SJSA1 (cell line): ENCODE data around the gene SLC23A2. TPM values are rescaled to one million over a fixed set of nuclear protein-coding genes. Genes with fewer than 3 reads are reported as not detected.
"Not testable (repeated sequence)": the region's sequence is repeated elsewhere in the genome, so short reads cannot be mapped to it uniquely, and the experiment has no call there.

ENCODE experiments used
- DNase-seq, 2 experiments: peaks; one replicate each; pipeline ENCODE4 v3.0.0-alpha.2; 2015 to 2020; ENCODE audit warnings: low spot score in 2 of 2, low read depth in 1 of 2
- H3K27ac ChIP-seq: fragments of 250-450 bp; sonication (Bioruptor Pico); 2 replicates; pipeline ENCODE4 v1.5.1; 2020; ENCODE audit warnings: mild to moderate bottlenecking, moderate library complexity
- H3K27me3 ChIP-seq: fragments of 250-450 bp; sonication (Bioruptor Pico); replicated peaks from 2 replicates; pipeline ENCODE4 v1.5.1; 2020; ENCODE audit warnings: mild to moderate bottlenecking, moderate library complexity
- H3K36me3 ChIP-seq: fragments of 250-450 bp; sonication (Bioruptor Pico); 2 replicates; pipeline ENCODE4 v1.5.1; 2020; ENCODE audit warnings: mild to moderate bottlenecking
- H3K4me1 ChIP-seq: fragments of 250-450 bp; sonication (Bioruptor Pico); replicated peaks from 2 replicates; pipeline ENCODE4 v1.6.1; 2021; ENCODE audit warnings: mild to moderate bottlenecking
- H3K4me3 ChIP-seq: fragments of 250-450 bp; sonication (Bioruptor Pico); 2 replicates; pipeline ENCODE4 v1.5.1; 2020; ENCODE audit warnings: mild to moderate bottlenecking
- H3K9me3 ChIP-seq: fragments of 250-450 bp; sonication (Bioruptor Pico); replicated peaks from 2 replicates; pipeline ENCODE4 v1.5.1; 2020; ENCODE audit warnings: mild to moderate bottlenecking
- total RNA-seq: library from RNA; depleted of rRNA; stranded (reverse); fragments of >200 nt; shearing (Covaris generic); gene quantifications from 2 replicates; pipeline ENCODE4 v1.2.3, GENCODE V29; 2014

Gene SLC23A2
- total RNA-seq, 1 experiment from 2014 or later = 10.4 TPM

DNA sequence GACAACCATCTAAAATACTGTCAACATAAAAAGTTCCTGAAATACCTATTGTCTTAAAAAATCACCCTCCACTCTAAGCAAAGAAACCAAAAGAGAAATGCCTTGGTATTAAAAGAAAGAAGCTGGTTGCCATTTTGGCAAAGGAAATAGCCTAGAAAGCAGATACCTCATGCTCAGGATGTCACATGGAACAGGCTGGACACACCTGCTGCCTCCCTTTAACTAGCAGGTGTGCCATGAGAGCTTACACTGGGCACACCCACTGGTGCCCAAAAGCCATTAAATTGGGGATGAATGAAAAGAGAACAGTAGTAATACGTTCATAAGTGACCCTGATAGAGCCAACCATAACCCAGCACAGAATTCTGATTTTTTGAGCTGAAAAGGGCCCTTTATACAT lies 1.5 kb downstream of the SLC23A2 start:
- H3K4me1 ChIP-seq = peaks cover 13% of the 10 kb centered on the region
- no peak overlapping the region for H3K27ac ChIP-seq
- no peak overlapping the region for H3K4me3 ChIP-seq
- no peaks in the 10 kb centered on the region for H3K9me3 ChIP-seq
- H3K36me3 ChIP-seq = peaks cover 4% of the 10 kb centered on the region; the same call in 1 of the 2 replicates
- no peaks in the 10 kb centered on the region for H3K27me3 ChIP-seq
- no peak for DNase-seq

GRCh38 chr20:4998160-4998651 lies 3.1 kb downstream of the SLC23A2 start:
- Histone ChIP-seq H3K27me3 (no peaks in the 10 kb centered on the region), H3K36me3 (peaks cover 4% of the 10 kb centered on the region; the same call in 1 of the 2 replicates), H3K4me1 (peaks cover 13% of the 10 kb centered on the region), H3K4me3 (no peak overlapping the region), H3K27ac (no peak overlapping the region), H3K9me3 (no peaks in the 10 kb centered on the region)
- no peak for DNase-seq

- Histone ChIP-seq H3K9me3 (no peaks in the 10 kb centered on the region), H3K4me3 (no peak overlapping the region), H3K4me1 (peaks cover 13% of the 10 kb centered on the region), H3K36me3 (peaks cover 4% of the 10 kb centered on the region; the same call in 1 of the 2 replicates), H3K27ac (no peak overlapping the region), H3K27me3 (no peaks in the 10 kb centered on the region)
- DNase-seq = no peak
These were observed 4.1 kb downstream of the SLC23A2 start for GRCh38 chr20:4997222-4997621.

GRCh38 chr20:4989570-4989969 lies 11.7 kb downstream of the SLC23A2 start:
- H3K27me3 ChIP-seq = no peaks in the 10 kb centered on the region
- H3K27ac ChIP-seq = no peak overlapping the region
- no peaks in the 10 kb centered on the region for H3K9me3 ChIP-seq
- DNase-seq = no peak
- no peaks in the 10 kb centered on the region for H3K36me3 ChIP-seq
- H3K4me3 ChIP-seq = no peak overlapping the region
- no peaks in the 10 kb centered on the region for H3K4me1 ChIP-seq

GRCh38 chr20:4987130-4987529 lies 14.2 kb downstream of the SLC23A2 start:
- H3K4me1 ChIP-seq = no peaks in the 10 kb centered on the region
- no peak overlapping the region for H3K4me3 ChIP-seq
- DNase-seq = no peak
- H3K36me3 ChIP-seq = no peaks in the 10 kb centered on the region
- no peaks in the 10 kb centered on the region for H3K27me3 ChIP-seq
- no peaks in the 10 kb centered on the region for H3K9me3 ChIP-seq
- H3K27ac ChIP-seq = no peak overlapping the region

- H3K4me3 ChIP-seq = no peak overlapping the region
- no peak for DNase-seq
- no peaks in the 10 kb centered on the region for H3K9me3 ChIP-seq
- no peaks in the 10 kb centered on the region for H3K27me3 ChIP-seq
- H3K27ac ChIP-seq = no peak overlapping the region
- no peaks in the 10 kb centered on the region for H3K4me1 ChIP-seq
- H3K36me3 ChIP-seq = no peaks in the 10 kb centered on the region
These were observed 15.7 kb downstream of the SLC23A2 start for GRCh38 chr20:4985658-4986057.

GRCh38 chr20:4982281-4982680 lies 19.0 kb downstream of the SLC23A2 start:
- DNase-seq = no peak
- no peak overlapping the region for H3K27ac ChIP-seq
- H3K9me3 ChIP-seq = no peaks in the 10 kb centered on the region
- H3K4me1 ChIP-seq = no peaks in the 10 kb centered on the region
- H3K27me3 ChIP-seq = no peaks in the 10 kb centered on the region
- no peaks in the 10 kb centered on the region for H3K36me3 ChIP-seq
- no peak overlapping the region for H3K4me3 ChIP-seq

DNA sequence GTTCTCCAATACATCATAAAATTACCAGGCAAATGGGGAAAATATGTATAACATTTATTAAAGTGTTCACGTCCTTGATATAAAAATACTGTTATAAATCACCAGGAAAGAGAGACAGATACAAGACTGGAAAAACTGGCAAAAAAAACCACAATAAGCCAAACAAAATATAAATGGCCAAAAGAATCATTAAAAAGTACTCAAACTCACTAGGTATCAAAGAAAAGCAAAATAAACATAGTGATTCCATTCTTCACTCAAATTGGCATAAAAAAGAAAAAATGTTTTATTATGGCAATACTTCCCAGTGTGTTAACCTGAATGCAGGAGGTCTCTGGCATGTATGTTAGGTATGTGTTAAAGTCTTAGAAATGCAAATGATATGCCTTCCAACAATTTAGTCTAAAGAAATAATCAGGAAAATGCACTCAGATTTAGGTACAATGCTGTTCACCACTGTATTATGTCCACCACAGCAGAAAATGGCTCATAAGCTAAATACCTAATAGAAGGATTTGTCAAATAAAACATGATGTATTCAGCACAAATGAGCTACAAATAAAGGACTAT lies 21.4 kb downstream of the SLC23A2 start:
- H3K4me1 ChIP-seq = no peaks in the 10 kb centered on the region
- DNase-seq = no peak

DNA sequence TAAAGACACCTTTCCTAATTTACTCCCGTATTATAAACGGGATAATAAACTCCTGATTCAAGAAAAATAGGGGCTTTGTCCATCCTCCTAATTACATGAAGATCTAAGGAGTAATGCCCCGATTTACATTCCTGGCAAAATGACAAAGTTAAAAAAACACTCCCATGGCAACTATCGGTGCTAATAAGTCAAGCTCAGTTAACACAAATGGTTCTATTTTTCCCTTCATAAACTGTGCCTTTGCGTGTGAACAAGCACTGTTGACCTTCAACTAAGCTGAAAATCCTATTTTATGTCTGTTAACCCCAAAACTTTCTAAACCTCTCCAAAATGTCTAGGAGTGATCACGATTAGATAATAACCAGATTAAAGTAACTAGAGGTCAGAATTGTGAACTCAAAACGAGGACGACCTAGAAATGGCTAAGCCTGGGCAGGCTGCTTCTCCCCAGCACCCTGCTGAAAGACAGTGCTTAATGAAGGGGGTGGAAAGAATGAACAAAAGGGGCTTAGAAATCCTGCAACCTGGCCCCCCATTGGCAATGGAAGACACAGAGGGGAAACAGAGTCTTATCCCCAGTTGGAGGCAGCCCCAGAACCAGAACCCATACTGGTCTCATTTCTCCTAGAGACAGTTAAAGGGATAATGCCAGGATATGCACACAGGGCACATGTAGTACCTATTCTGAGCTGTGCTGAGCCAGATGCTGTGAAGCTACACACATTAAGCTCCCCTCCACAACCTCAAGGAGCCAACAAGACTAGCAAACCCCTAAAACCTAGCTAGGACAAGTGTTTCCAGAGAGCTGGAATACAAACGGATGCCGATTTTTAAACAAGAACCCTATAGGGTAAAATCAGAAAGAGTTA lies 23.0 kb downstream of the SLC23A2 start:
- H3K9me3 ChIP-seq = no peaks in the 10 kb centered on the region
- no peaks in the 10 kb centered on the region for H3K27me3 ChIP-seq
- DNase-seq = no peak
- no peaks in the 10 kb centered on the region for H3K36me3 ChIP-seq
- no peak overlapping the region for H3K27ac ChIP-seq
- peaks cover 9% of the 10 kb centered on the region for H3K4me1 ChIP-seq
- no peak overlapping the region for H3K4me3 ChIP-seq

More for the DNA sequence above, 21.4 kb downstream of the SLC23A2 start:
- Histone ChIP-seq H3K4me3 (no peak overlapping the region), H3K27ac (no peak overlapping the region), H3K36me3 (no peaks in the 10 kb centered on the region), H3K27me3 (no peaks in the 10 kb centered on the region), H3K9me3 (no peaks in the 10 kb centered on the region)

DNA sequence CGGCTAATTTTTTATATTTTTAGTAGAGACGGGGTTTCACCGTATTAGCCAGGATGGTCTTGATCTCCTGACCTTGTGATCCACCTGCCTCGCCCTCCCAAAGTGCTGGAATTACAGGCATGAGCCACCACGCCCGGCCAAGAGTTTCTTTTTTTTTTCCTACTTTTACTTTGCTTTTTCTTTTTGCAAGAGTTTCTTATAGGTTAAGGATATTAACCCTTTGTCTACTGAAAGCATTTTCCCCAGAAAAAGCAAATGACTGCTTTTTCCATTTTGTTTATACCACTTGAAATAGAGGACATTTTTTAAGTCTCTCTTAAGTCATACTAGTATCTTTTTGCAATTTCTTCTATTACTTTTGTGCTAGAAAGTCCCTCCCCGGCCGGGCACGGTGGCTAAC lies 25.3 kb downstream of the SLC23A2 start:
- DNase-seq, H3K9me3 ChIP-seq, H3K36me3 ChIP-seq, H3K27me3 ChIP-seq, H3K27ac ChIP-seq, H3K4me3 ChIP-seq: not testable (repeated sequence)
- peaks cover 16% of the 10 kb centered on the region for H3K4me1 ChIP-seq

GRCh38 chr20:4973330-4974097 lies 27.8 kb downstream of the SLC23A2 start:
- Histone ChIP-seq H3K4me1 (peaks cover 16% of the 10 kb centered on the region), H3K36me3 (peaks cover 5% of the 10 kb centered on the region), H3K27me3 (no peaks in the 10 kb centered on the region), H3K27ac (peak overlapping the region; percentile 42), H3K4me3 (peak overlapping the region; percentile 23), H3K9me3 (no peaks in the 10 kb centered on the region)
- DNase-seq = peak; percentile 68 to 72

GRCh38 chr20:4972506-4973251 lies 28.6 kb downstream of the SLC23A2 start:
- peak overlapping the region; percentile 23; the same call in 1 of the 2 replicates for H3K4me3 ChIP-seq
- H3K4me1 ChIP-seq = peaks cover 16% of the 10 kb centered on the region
- H3K9me3 ChIP-seq = no peaks in the 10 kb centered on the region
- H3K27me3 ChIP-seq = no peaks in the 10 kb centered on the region
- DNase-seq = peak in 1 of 2 experiments; percentile 9
- H3K27ac ChIP-seq = peak overlapping the region; percentile 42
- peaks cover 5% of the 10 kb centered on the region for H3K36me3 ChIP-seq

GRCh38 chr20:4971064-4971463 lies 30.2 kb downstream of the SLC23A2 start:
- peaks cover 5% of the 10 kb centered on the region for H3K36me3 ChIP-seq
- H3K27me3 ChIP-seq = no peaks in the 10 kb centered on the region
- peaks cover 16% of the 10 kb centered on the region for H3K4me1 ChIP-seq

More at GRCh38 chr20:4971064-4971463, 30.2 kb downstream of the SLC23A2 start:
- Histone ChIP-seq H3K9me3 (no peaks in the 10 kb centered on the region), H3K27ac (no peak overlapping the region), H3K4me3 (no peak overlapping the region)
- no peak for DNase-seq
